ENCODE data around the gene FAM177B.
"Not testable (repeated sequence)": the region's sequence is repeated elsewhere in the genome, so short reads cannot be mapped to it uniquely, and the experiment has no call there.

FAM177B gene

GRCh38 chr1:222761083-222761482 lies 24.1 kb downstream of the FAM177B start:
- no peak overlapping the region for H3K4me3 ChIP-seq (ENCODE audit: low read depth, low read length)
- no peak for TF ChIP-seq CTCF (IDR thresholded peaks at IDR 0.05; ENCODE audit: insufficient read depth, low read length, missing control alignments)
- CTCF ChIA-PET, result no interaction called here
- POLR2A ChIA-PET, result no interaction called here
- no peak for DNase-seq (ENCODE audit: low read depth, low spot score)

- POLR2A ChIA-PET; H3K4me3 ChIP-seq (ENCODE audit: low read depth, low read length); DNase-seq (ENCODE audit: low read depth, low spot score); CTCF ChIA-PET: not testable (repeated sequence)
These were observed 25.2 kb downstream of the FAM177B start for GRCh38 chr1:222762178-222762577.

- no peak for TF ChIP-seq CTCF (IDR thresholded peaks at IDR 0.05; ENCODE audit: insufficient read depth, low read length, missing control alignments)
- POLR2A ChIA-PET, result no interaction called here
- no peak for DNase-seq (ENCODE audit: low read depth, low spot score)
- no peak overlapping the region for H3K4me3 ChIP-seq (ENCODE audit: low read depth, low read length)
- CTCF ChIA-PET, result interaction anchor here (1.1 to 1.5 kb wide), 3 partner anchors 27 to 357 kb away, joined by 3 to 5 read pairs (median 4); no protein-coding TSS in a partner anchor
These were observed 30.2 kb downstream of the FAM177B start for GRCh38 chr1:222767152-222767571.

GRCh38 chr1:222768592-222768991 lies 31.6 kb downstream of the FAM177B start:
- H3K4me3 ChIP-seq (ENCODE audit: low read depth, low read length), result no peak overlapping the region
- ChIA-PET POLR2A (no interaction called here), CTCF (no interaction called here)
- no peak for TF ChIP-seq CTCF (IDR thresholded peaks at IDR 0.05; ENCODE audit: insufficient read depth, low read length, missing control alignments)
- no peak for DNase-seq (ENCODE audit: low read depth, low spot score)

GRCh38 chr1:222769181-222769580 lies 32.2 kb downstream of the FAM177B start:
- POLR2A ChIA-PET, result no interaction called here
- TF ChIP-seq CTCF (IDR thresholded peaks at IDR 0.05; ENCODE audit: insufficient read depth, low read length, missing control alignments), result no peak
- CTCF ChIA-PET, result interaction anchor here (0.7 to 1.2 kb wide), 3 partner anchors 30 to 355 kb away, joined by 3 to 5 read pairs (median 3); no protein-coding TSS in a partner anchor
- H3K4me3 ChIP-seq (ENCODE audit: low read depth, low read length), result no peak overlapping the region
- DNase-seq (ENCODE audit: low read depth, low spot score), result no peak

GRCh38 chr1:222769971-222770620 lies 33.1 kb downstream of the FAM177B start:
- DNase-seq (ENCODE audit: low read depth, low spot score), result no peak
- no peak for TF ChIP-seq CTCF (IDR thresholded peaks at IDR 0.05; ENCODE audit: insufficient read depth, low read length, missing control alignments)
- ChIA-PET POLR2A (no interaction called here), CTCF (interaction anchor here (0.7 to 1.2 kb wide), 4 partner anchors 31 to 364 kb away, joined by 3 to 5 read pairs (median 4); no protein-coding TSS in a partner anchor)
- no peak overlapping the region for H3K4me3 ChIP-seq (ENCODE audit: low read depth, low read length)

- no peak for TF ChIP-seq CTCF (IDR thresholded peaks at IDR 0.05; ENCODE audit: insufficient read depth, low read length, missing control alignments)
- ChIA-PET CTCF (interaction anchor here (0.8 to 1.0 kb wide), 2 partner anchors 317 to 351 kb away, joined by 3 to 5 read pairs; no protein-coding TSS in a partner anchor), POLR2A (no interaction called here)
- DNase-seq (ENCODE audit: low read depth, low spot score), result no peak
- no peak overlapping the region for H3K4me3 ChIP-seq (ENCODE audit: low read depth, low read length)
These were observed 36.0 kb downstream of the FAM177B start for GRCh38 chr1:222772996-222773379.
